NCI-H2107 treated with DMSO at 0.1 percent for 48 hours (cell line): Measurements from ENCODE around the gene CTTNBP2.

ENCODE experiments used
- DNase-seq: peaks from one replicate; lab custom pipeline; 2025; ENCODE audit not compliant: unreplicated experiment; lab: John Stamatoyannopoulos, UW

The CTTNBP2 gene

DNA sequence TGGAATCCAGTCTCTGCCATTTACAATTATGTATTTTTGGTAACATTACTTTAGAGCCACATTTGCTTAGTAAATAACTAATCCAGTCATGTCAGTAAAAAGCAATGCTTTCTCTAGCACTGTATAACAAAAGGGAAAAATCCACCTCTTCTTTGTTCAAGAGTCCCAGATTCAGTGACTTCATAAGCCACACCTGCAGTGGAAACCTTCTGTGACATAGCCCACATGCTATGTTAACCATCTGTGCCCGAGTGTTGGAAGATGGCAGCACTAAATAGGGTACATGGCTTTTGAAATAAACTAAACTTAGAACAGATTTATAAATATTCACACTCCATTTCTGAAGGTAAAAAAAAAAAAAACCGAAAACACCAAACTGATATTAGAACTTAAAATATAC lies 83.0 kb downstream of the CTTNBP2 start:
- no peak for DNase-seq

DNA sequence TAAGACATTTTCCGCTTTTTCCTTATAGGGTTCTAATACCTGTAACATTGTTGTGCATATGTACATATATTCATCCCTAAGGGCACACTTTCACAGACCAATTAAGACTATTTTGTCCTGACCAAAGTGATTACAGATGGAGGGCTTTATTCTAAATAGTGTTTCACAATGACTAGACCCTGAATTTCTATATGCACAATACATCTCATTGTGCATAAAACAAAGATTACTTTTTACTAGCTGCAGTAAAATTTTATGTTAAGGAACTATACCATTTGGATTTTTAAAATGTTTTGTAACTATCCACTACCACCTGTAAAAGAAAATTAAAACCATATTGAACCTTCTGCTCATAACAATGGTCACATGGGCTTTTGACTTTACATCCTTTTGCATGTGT lies 87.8 kb downstream of the CTTNBP2 start:
- no peak for DNase-seq

DNA sequence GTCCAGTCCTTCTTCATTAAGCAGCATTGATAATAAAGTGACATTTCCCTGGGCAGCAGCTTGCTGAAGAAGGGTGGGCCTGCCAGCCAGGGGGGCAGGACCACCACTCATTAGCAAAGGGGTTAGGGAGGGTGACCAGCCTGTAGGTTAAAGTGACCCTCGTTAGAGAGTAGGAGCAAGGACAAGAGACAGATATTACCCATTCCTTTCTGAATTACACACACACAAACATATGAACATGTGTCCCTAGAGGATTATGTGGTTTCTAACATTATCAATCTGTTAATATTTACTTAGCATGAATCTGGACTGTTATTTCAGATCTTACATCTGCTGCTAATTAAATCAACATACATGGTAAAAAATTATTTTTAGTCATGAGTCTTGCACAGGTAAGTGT lies 88.9 kb downstream of the CTTNBP2 start:
- no peak for DNase-seq

DNA sequence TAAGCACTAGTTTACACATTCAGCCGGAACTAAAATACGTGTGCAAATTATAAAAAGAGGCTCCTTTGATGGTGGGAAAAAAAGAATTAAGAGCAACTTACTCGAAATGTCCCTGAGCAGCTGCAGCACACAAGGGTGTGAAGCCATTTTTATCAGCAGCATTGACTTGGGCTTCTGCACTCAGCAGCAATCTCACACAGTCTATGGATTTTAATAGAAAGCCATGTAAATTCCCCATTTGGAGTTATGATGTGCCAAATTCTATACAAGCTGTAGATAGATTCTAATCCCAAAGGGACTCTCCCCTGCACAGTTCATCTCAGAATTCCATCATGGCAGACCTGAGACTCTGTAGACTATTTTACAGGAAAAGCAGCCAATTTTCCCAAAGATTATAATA lies 90.5 kb downstream of the CTTNBP2 start:
- DNase-seq = no peak

DNA sequence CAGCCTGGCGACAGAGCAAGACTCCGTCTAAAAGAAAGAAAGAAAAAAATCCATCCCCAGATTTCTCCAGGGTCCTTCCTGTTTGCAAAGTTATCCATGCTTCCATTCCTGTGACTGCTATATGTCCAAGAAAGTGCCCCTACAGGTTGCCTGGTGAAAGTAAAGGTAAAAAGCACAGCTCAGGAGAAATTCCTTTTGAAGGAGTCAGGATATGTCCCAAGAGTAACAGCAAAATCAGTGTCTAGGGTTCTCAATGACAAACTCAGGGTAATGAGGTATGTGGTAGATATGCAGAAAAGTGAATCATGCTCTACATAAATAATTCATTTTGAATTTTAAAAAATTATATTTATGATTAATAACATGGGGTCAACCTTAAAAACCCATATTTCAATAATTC lies 91.5 kb downstream of the CTTNBP2 start:
- no peak for DNase-seq

DNA sequence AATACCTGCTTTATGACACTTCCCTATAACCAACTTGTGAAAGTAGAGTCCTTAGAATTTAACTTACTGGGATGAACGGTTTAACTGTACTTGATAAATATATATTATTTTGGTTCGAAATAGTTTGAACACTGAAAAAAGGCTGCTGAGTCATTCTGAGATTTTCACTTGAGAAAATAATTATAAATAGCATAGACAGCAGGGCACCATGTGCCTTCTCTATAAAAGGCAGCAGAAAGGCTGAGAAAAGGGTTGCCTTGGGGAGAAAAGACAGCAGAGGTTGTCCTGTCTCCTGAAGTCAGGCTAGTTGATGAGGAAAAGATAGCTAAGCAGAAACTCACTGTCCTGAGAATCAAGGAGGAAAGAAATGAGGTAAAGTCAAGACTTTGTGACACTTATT lies 92.4 kb downstream of the CTTNBP2 start:
- no peak for DNase-seq

DNA sequence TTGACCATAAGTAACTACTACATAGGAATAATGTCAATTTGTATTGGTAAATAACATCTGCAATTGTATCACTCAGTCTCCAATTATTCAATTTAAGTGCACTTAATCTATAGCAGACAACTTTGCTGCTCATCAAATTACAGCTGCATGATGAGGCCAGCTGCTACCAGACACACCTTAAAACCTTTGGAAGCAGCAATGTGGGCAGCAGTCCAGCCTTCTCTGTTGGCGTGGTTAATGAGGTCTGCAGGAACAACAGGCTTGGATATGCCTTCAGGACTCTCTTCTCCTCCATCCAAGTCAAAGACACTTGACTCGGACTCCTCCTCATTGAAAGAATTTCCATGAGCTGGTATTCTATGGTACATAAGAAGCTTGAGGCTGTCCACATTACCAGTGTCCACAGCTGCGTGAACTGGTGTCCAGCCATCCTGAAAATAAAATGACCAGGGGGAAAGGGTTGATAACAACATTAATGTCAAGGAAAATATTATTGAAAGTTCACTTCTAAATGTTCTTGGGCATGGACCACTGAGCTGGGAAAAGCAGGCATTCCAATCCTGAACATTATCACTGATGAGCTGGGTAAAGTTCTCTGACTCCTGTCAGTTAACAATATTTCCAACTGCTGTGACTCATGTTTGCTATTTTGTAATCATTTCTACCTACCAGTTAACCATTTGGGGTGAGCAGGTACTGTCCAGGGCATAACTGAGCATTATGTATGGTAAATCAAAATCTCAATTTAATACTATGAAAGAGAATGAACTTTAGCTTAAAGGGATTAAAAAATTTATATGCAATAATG lies 95.7 kb downstream of the CTTNBP2 start:
- no peak for DNase-seq

DNA sequence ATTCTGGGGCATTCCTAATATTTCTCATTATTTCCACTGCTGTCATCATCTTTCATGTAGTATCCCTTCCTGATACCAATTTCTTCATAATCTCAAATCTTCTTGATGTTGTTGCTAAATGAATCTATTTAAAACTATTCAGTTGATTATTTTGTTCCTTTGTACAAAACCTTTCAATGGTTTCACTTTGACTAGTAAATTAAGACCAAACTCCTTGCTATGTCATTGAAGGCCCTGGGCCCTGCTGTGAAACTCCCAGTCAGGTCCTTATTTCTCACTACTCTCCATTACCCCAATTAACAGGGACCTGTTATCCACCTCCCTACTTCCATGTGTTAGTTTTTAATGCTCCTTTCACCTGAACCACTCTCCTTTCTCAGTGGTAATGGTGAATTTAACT lies 97.0 kb downstream of the CTTNBP2 start:
- DNase-seq = no peak

DNA sequence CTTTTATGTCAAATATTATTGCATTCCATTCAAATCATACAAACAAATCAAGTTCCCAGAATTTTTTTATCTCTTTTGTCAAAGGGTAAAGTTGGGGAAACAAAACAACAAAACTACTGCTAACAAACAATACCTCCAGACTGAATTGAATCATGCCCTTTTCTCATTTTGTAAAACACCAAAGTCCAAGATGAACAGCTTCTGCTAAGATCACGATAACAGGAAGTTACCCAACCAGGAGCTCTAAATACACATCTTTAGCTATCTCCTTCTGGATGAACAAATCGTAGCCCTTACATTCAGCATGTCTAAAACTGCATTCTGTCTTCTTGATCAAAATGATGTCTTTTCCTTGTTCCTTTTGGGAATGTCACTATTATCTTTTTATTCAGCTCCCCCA lies 97.4 kb downstream of the CTTNBP2 start:
- no peak for DNase-seq

DNA sequence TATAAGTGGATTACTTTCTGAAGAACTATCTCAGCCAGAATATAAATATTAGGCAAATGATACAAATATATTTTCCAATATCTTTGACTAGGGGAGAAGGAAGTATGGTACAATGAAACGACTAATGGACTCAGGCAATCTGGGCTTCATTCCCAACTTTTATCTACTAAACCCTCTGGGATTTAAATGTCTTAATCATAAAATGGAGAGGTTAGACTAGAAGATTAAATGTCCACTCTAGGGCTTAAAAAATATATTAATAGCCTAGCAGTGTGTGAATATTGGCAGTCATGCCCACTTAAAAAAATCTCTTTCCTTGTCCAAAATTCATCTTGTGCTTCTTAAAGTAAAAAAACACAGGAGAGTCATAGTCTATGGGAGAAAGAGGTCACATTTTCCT lies 98.3 kb downstream of the CTTNBP2 start:
- DNase-seq = no peak

DNA sequence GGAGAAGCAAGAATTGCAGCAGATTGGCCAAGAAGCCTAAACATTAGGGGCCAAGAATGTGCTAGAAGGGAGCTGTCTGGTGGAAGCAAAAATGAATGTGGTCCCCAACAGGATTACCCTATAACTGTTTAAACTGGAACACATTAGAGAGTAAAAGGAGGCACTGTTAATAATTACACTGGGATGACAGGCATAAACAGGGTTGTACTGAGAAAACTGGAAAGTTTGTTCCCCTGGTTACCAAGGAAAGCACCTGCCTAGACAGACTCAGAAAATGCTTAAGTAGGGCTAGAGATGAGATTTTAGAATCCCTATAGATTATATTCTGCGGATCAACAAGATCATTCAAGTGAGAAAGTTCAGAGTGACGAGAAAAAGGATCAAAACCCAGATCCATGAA lies 100.8 kb downstream of the CTTNBP2 start:
- no peak for DNase-seq

DNA sequence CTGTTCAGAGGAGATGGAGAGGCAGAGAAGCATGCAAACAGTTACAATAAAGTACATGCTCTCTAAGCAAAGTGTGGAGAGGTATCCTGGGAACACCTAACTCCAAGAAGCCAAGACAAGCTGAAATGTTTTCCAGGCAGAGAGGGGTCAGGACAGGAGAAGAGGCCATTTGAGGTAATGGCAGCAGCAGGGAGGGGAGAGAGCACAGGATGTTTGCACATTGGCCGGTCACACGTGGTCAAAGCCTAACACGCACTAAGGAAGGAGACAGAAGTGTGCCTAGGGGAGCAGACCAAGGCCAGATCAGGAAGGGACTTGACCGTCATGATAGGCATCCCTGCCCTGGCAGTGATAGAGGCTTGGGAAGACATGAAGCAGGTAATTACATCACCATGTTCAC lies 101.5 kb downstream of the CTTNBP2 start:
- DNase-seq = no peak

DNA sequence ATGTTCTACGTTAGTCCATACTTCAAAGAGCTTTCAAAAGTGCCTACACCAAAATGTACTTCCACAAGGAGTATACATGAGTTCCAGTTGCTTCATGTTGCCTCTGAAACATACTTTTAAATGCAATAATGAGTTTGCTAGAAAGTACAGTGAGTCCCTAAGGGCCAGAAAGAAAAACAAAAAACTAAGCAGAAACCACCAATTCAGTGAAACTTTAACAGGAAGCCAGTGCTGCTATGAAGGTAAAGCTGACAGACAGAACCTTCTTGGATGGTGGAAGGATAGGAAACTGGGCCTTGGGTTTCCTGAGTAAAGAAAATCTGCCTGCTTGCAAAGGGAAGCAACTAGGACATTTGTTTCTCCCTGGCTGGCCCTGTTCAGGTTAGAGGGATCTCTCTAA lies 104.2 kb downstream of the CTTNBP2 start:
- DNase-seq = no peak

DNA sequence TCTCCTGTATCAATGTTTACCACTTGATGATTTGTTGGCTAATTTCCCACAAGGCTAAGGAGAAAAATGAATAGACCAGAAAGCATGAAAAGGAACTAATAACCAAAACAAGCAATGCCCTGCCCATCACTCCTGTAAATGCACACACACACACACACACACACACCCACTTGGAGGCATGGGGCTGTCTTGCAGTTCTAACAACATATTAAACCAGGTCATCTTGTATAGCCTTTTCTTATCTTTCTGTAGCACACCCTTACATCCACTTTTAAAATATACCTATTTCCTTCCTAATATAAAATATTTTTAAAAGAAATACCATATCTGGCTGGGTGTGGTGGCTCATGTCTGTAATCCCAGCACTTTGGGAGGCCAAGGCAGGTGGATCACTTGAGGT lies 105.3 kb downstream of the CTTNBP2 start:
- DNase-seq = no peak

DNA sequence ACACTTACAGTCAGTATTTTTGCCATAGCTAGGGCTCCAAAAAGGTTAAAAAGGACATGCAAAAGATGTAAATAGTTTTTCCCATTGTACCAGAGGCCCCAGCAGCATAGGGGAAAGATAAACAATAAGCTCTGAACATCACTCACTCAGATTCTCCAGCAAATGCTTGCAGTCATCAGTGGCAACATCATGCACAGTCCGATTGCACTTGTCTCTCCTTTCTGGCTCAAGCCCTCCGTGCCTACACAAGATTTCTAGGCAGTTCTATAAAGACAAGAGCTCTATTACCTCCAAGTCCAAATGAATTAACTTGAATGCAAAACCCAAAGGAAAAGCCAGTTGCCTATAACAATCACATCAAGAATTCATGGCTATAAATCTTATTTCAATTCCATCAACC lies 106.3 kb downstream of the CTTNBP2 start:
- no peak for DNase-seq

DNA sequence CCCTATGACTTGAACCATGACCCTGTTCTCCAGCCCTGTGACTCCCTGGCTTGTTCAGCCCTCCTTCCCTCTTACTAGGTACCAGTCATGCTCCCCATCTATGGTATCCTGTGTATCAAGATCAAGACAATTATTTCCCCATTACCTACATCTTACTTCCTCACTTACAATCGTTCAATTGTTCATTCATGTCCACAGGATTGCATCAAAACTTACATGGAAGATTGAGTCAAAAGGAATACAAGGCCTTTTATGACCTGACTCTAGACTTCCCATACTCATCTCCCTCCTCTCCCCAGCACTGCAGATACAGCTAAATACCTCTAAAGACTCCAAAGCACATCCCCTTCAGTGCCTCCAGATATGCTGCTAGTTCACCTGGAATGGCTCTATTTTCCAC lies 109.2 kb downstream of the CTTNBP2 start:
- no peak for DNase-seq

DNA sequence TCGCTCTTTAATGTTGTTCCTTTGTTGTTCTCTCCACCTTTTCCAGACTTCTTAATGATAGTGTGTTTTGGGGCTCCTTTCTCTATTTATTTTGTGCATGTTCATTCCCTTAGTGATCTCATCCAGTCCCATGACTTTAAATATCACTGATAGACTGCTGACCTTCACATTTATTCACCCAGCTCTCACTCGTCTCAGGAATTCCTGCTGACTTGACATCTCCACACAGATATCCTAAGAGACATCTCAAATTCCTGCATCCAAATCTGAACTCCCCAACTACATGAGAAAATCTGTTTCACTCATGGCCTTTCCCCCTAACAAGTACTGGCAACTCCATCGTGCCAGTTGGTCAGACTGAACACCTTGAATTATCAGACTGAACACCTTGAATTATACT lies 111.2 kb downstream of the CTTNBP2 start:
- no peak for DNase-seq

DNA sequence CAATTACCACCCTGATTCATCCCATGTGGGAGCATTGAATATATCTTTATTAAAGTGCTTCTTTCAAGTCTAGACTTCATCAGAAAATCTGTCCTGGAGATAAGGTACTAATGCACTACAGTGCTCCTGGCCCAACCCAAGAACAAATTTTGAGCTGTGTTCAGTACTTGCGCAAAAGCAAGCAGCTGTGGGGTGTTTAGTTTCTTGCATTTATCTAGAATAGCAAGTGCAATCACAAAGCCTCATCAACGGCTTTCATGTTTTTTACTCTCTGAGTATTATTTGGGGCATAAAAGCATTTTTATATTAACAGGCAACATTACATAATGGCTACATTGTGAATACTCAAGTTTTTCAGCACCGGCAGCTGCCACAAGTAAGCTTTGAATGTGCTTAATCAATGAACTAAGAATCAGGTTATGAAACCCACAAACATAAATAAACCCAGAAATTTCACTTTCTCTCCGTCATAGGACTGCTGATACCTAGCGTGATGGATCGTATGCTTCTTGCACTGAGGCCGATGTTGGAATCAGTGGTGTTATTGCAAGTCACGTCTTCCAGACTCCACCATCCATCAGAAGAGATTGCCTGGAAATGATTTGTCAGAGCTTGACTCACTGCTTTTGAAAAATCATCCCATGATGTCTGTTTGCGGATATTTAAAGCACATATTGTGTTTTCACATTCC lies 113.1 kb downstream of the CTTNBP2 start:
- DNase-seq = no peak

DNA sequence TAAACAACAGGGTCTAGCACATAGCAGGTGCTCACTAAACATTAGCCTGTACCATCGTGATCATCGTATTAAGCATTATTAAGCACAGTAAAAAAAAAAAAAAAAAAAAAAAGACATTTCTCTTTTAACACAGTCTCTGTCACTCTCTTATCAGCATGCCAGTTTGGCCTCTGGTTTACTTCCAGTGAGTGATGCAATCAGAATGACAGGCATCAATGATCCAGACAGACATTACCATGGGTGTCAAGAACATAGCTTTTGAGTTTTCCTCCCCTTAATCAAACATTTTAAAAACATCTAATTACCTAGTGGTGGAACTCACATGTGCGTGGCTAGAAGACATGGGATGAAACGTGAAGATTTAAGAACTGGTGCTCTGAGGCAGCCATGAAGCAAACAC lies 115.8 kb downstream of the CTTNBP2 start:
- no peak for DNase-seq

DNA sequence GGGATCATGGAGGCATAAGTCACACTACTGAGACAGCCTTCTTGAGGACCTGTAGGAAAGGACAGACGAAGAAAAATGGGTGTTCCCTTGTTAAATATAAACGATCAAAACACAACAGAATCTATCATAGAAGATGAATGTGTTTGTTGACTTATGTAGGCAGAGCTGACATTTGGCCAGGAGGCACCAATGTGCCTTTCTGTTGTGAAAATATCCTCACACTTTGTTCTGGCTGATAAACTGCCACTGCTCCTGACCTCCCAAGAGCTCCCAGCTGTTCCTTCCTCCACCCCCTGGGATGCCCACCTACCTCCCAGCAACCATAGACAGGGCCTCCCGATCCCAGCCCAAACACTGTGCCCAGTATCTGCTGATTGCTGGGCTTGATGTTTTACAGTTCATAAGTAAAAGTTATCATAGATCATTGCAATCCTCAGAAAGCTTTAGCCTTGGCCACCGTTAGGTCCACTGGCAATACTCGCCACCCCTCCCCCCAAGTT lies 116.6 kb downstream of the CTTNBP2 start:
- DNase-seq = no peak

DNA sequence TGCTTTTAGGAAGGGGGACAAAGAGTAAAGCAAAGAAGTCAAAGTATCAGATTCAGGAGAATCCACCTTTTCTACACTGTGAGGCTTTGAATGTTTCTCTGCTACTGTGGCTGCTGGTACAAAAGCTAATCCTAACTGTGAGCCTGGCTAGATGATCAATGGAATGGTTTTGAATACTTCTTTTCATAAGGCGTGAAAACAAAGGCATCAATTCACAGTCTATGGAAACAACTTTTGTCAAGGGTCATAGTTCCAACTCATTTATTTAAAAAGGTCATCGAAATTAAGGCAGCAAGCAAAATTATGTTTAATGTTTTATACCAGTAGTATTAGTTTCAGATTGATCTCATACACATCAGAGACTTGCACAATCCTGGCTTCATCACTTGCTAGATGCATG lies 118.1 kb downstream of the CTTNBP2 start:
- no peak for DNase-seq

DNA sequence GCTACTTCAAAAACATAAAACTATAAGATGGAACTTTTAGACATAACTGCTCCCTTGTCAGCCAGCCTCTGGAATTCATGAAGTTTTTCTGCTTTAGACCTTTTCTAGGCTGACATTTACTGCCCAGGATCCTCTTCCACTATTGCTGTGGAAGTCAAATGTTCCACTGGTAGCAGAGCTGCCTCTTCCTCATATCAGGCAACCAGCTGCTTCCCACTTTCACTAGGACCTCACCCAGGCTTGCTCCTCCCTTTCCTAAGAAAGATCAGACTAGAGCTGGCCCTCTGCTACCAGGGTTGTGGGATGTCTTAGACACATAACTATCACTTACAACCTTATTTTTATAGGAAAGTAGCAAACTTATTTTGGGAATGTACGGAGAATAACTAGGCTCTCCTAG lies 121.5 kb downstream of the CTTNBP2 start:
- DNase-seq = no peak
